Keratinocyte (primary cell): Measurements from ENCODE around the gene LYPD6B. TPM values are rescaled to one million over a fixed set of nuclear protein-coding genes. Genes with fewer than 3 reads are reported as not detected.

Experiments used
- DNase-seq: peaks from one replicate; pipeline ENCODE4 v3.0.0-alpha.2; 2011; ENCODE audit warnings: low read depth, missing footprints, low spot score
- FAIRE-seq: peaks from 2 replicates; lab custom pipeline; 2011; peaks lifted over from hg19 to GRCh38; lab: Jason Lieb, UNC
- H2AFZ ChIP-seq: 2 replicates; pipeline ENCODE4 v1.6.0; 2012; ENCODE audit warnings: low read length, control low read depth, inconsistent platforms; ENCODE audit not compliant: control insufficient read depth
- H3K27ac ChIP-seq: 2 replicates; pipeline ENCODE4 v1.5.1; 2011; ENCODE audit warnings: low read length; ENCODE audit not compliant: control insufficient read depth, insufficient read depth
- H3K27me3 ChIP-seq: 3 replicates; pipeline ENCODE4 v1.6.0; 2011; ENCODE audit warnings: low read length; ENCODE audit not compliant: control insufficient read depth, insufficient read depth; ENCODE audit errors: extremely low read depth
- H3K36me3 ChIP-seq, 2 experiments: 2 replicates in 1 of 2; 3 replicates in 1 of 2; pipeline ENCODE4 v1.5.1; 2011; ENCODE audit warnings: low read length in 2 of 2, mild to moderate bottlenecking in 1 of 2; ENCODE audit not compliant: control insufficient read depth in 2 of 2, insufficient read depth in 2 of 2; ENCODE audit errors: extremely low read depth in 1 of 2
- H3K4me1 ChIP-seq: 3 replicates; pipeline ENCODE4 v1.5.1; 2011; ENCODE audit warnings: low read length; ENCODE audit not compliant: control insufficient read depth, insufficient read depth; ENCODE audit errors: extremely low read depth
- H3K4me2 ChIP-seq: 3 replicates; pipeline ENCODE4 v1.6.0; 2011; ENCODE audit warnings: low read depth, low read length; ENCODE audit not compliant: control insufficient read depth, insufficient read depth; ENCODE audit errors: extremely low read depth
- H3K4me3 ChIP-seq, 3 experiments: fragments of 200-600 bp in 1 of 3; sonication (generic) in 1 of 3; 2 replicates in 2 of 3; 3 replicates in 1 of 3; pipeline ENCODE4 v1.5.1; 2011 to 2016; ENCODE audit warnings: low read length in 3 of 3, mild to moderate bottlenecking in 3 of 3, control low read depth in 2 of 3, inconsistent platforms in 1 of 3, low read depth in 1 of 3, mixed read lengths in 1 of 3, mixed run types in 1 of 3, moderate library complexity in 1 of 3; ENCODE audit not compliant: control insufficient read depth in 2 of 3, insufficient read depth in 2 of 3; ENCODE audit errors: extremely low read depth in 1 of 3
- H3K79me2 ChIP-seq: 2 replicates; pipeline ENCODE4 v1.6.0; 2012; ENCODE audit warnings: low read length; ENCODE audit not compliant: control insufficient read depth, insufficient read depth
- H3K9ac ChIP-seq: 3 replicates; pipeline ENCODE4 v1.6.0; 2011; ENCODE audit warnings: low read length; ENCODE audit not compliant: control insufficient read depth, insufficient read depth; ENCODE audit errors: extremely low read depth
- H3K9me1 ChIP-seq: 3 replicates; pipeline ENCODE4 v1.6.0; 2011; ENCODE audit warnings: low read length; ENCODE audit not compliant: control insufficient read depth, insufficient read depth; ENCODE audit errors: extremely low read depth
- H3K9me3 ChIP-seq: 2 replicates; pipeline ENCODE4 v1.5.1; 2012; ENCODE audit warnings: low read depth, low read length; ENCODE audit not compliant: control insufficient read depth
- H4K20me1 ChIP-seq: 3 replicates; pipeline ENCODE4 v1.6.0; 2011; ENCODE audit warnings: low read length; ENCODE audit not compliant: control insufficient read depth, insufficient read depth; ENCODE audit errors: extremely low read depth
- EZH2 ChIP-seq: IDR thresholded peaks from one replicate; pipeline ENCODE4 v1.6.1; 2012; ENCODE audit warnings: inconsistent platforms, mild to moderate bottlenecking, low read length, moderate library complexity
- dilution Hi-C: fragments of 300-500 bp; cut with MboI; formaldehyde crosslinking; loops from one replicate; pipeline ENCODE4 v1.7.0; 2020; ENCODE audit warnings: low sequenced_read_pairs; ENCODE audit not compliant: extremely low pct_ligation_motif_present
- polyA plus RNA-seq, 5 experiments: library from polyadenylated mRNA; depleted of rRNA in 3 of 5; stranded (reverse) in 3 of 5; stranded (forward) in 1 of 5; unstranded in 1 of 5; fragments of >200 nt; gene quantifications; 1 replicate in 1 of 5; 2 replicates in 3 of 5; 3 replicates in 1 of 5; pipeline versions ENCODE4 v1.2.1 to v1.2.3, GENCODE V29; 2011 to 2012; ENCODE audit warnings: missing spikeins in 2 of 5, low read depth in 1 of 5, low replicate concordance in 1 of 5
- TF ChIP-seq, protein P1 (sequence below), 3 experiments: IDR thresholded peaks in 1 of 3; conservative IDR thresholded peaks in 1 of 3; optimal IDR thresholded peaks in 1 of 3; 2 replicates in 2 of 3; 3 replicates in 1 of 3; pipeline versions ENCODE3 to v1.5.1; 2011; ENCODE audit warnings: low read length in 3 of 3, mild to moderate bottlenecking in 3 of 3, moderate library complexity in 2 of 3, control low read depth in 1 of 3, inconsistent platforms in 1 of 3; ENCODE audit not compliant: insufficient read depth in 2 of 3; ENCODE audit errors: extremely low read depth in 1 of 3

LYPD6B gene
- polyA plus RNA-seq, 1 donor (not counting 4 experiments of a cell fraction or from before 2014, with no cell fraction given) = 24.7 TPM

DNA sequence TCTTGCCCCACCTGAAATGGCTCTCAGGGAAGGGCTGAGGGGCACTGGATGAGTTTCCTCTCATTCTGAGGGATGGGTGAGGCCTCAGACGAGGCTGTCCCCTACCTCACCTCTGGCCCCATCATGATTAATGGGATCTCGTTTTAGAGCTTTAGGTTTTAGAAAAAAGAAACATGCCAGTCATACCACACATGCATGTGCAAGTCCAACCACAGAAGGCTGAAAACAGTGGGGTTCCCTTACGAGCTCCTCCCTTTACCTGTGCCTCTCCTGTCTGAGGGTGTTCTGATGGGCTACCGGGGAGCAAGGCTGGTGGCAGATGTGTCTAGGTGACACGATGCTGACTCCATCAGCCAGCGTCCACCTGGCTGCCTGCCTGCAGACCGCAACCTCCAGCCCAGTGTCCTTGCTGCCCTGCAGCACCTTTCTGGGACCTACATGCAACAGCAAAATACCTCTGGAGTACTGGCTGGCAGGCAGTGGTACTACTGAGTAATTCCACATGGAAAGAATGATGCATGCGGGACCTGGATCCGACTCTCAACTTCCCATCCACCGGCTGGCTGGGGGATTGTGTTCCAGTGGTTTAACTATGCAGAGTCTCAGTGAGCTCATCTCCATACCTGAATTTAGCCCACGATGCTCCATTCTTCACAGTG lies 9.1 kb upstream of the LYPD6B start:
- Histone ChIP-seq H3K9me3 (no peaks in the 10 kb centered on the region), H3K36me3 (no peaks in the 10 kb centered on the region), H3K4me1 (peaks cover 28% of the 10 kb centered on the region), H3K4me3 (peak overlapping the region in 1 of 3 experiments; percentile 25), H3K4me2 (peak overlapping the region; percentile 92), H3K27me3 (no peaks in the 10 kb centered on the region), H3K79me2 (no peaks in the 10 kb centered on the region), H3K9ac (no peak overlapping the region), H2AFZ (peak overlapping the region; percentile 34), H3K9me1 (no peaks in the 10 kb centered on the region), H3K27ac (peak overlapping the region; percentile 27), H4K20me1 (no peaks in the 10 kb centered on the region)
- DNase-seq (no peak), FAIRE-seq (peak; percentile 23)
- TF ChIP-seq EZH2 = no peak
- TF ChIP-seq, protein P1, sequence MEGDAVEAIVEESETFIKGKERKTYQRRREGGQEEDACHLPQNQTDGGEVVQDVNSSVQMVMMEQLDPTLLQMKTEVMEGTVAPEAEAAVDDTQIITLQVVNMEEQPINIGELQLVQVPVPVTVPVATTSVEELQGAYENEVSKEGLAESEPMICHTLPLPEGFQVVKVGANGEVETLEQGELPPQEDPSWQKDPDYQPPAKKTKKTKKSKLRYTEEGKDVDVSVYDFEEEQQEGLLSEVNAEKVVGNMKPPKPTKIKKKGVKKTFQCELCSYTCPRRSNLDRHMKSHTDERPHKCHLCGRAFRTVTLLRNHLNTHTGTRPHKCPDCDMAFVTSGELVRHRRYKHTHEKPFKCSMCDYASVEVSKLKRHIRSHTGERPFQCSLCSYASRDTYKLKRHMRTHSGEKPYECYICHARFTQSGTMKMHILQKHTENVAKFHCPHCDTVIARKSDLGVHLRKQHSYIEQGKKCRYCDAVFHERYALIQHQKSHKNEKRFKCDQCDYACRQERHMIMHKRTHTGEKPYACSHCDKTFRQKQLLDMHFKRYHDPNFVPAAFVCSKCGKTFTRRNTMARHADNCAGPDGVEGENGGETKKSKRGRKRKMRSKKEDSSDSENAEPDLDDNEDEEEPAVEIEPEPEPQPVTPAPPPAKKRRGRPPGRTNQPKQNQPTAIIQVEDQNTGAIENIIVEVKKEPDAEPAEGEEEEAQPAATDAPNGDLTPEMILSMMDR (optimal IDR thresholded peaks at IDR 0.05 in 1 of 3, IDR thresholded peaks at IDR 0.05 in 1 of 3, conservative IDR thresholded peaks at IDR 0.05 in 1 of 3; ENCODE audit: extremely low read depth in 1 of 3, insufficient read depth in 2 of 3, low read length in 3 of 3) = no peak
- dilution Hi-C loops = loop anchor here (10.0 kb wide), 1 partner anchor 535 kb away; no protein-coding TSS in a partner anchor

DNA sequence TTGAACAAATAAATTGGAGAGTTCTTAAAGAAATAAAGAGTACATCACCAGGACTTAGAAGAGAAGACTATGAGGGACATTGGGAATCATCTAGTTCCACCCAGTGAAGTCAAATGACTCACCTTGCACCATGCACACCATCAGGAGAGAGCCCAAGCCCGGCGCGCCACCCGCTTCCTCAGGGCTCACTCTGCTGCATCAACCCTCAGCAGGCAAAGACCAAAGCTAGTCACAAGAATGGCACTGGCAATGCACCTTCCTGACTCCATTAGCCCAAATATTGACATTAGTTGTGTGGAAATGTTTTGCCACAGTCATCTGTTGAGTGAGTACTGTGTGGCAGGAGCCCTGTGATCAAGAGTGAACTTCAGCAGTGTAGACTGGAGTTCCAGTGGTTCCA lies 7.1 kb upstream of the LYPD6B start:
- no peak overlapping the region for H3K4me3 ChIP-seq
- H3K4me1 ChIP-seq = peaks cover 28% of the 10 kb centered on the region
- dilution Hi-C loops = no loop called here
- H3K79me2 ChIP-seq = no peaks in the 10 kb centered on the region
- DNase-seq (no peak), FAIRE-seq (no peak)
- H3K36me3 ChIP-seq = no peaks in the 10 kb centered on the region
- no peaks in the 10 kb centered on the region for H3K9me3 ChIP-seq
- no peaks in the 10 kb centered on the region for H3K9me1 ChIP-seq
- H3K27me3 ChIP-seq = no peaks in the 10 kb centered on the region
- no peak overlapping the region for H3K4me2 ChIP-seq
- no peaks in the 10 kb centered on the region for H4K20me1 ChIP-seq
- H3K9ac ChIP-seq = no peak overlapping the region
- no peak for TF ChIP-seq EZH2
- TF ChIP-seq, protein P1 (optimal IDR thresholded peaks at IDR 0.05 in 1 of 3, IDR thresholded peaks at IDR 0.05 in 1 of 3, conservative IDR thresholded peaks at IDR 0.05 in 1 of 3; ENCODE audit: extremely low read depth in 1 of 3, insufficient read depth in 2 of 3, low read length in 3 of 3) = no peak
- no peak overlapping the region for H3K27ac ChIP-seq
- no peak overlapping the region for H2AFZ ChIP-seq
